Inflammatory macrophage (primary cell): ENCODE data around the gene CTRB2.
"Not testable (repeated sequence)": the region's sequence is repeated elsewhere in the genome, so short reads cannot be mapped to it uniquely, and the experiment has no call there.

Experiments
- DNase-seq, 2 donors: peaks; one replicate each; pipeline ENCODE4 v3.0.0-alpha.2; 2020 to 2022

The CTRB2 gene

DNA sequence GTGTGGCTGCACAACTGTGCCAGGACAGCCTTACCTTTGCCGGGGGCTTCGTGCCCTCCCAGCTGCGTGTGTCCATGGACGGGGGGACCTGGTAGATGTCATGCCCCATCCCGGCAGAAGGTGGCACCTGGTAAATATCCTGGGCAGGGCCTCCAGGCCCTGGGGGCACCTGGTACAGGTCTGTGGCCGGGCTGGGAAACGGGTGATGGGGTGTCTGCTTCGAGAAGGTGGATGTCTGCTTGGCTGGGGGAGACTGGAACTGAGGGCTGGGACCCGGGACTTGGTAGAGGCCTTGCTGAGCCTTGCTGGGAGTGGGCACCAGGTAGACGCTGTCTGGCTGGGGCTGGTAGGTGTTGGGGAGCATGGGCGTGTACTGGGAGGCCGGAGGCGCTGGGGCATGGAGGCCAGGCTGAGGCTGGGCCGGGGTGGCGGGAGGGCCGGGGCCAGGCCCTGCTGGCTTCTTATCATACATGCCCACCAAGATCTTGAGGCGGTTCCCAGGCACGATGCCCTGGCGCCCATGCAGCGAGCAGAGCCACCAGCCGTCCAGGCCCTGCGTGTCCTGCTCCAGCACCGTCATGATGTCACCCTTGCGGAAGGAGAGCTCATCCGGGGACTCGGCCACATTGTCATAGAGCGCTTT, 35.6 kb upstream of the CTRB2 start:
- not testable (repeated sequence) for DNase-seq

- no peak for DNase-seq
Measured at GRCh38 chr16:75241955-75242354, 35.0 kb upstream of the CTRB2 start.

GRCh38 chr16:75241412-75241811, 34.5 kb upstream of the CTRB2 start:
- DNase-seq, result no peak

- DNase-seq, result not testable (repeated sequence)
Measured at GRCh38 chr16:75240633-75241032, 33.7 kb upstream of the CTRB2 start.

DNA sequence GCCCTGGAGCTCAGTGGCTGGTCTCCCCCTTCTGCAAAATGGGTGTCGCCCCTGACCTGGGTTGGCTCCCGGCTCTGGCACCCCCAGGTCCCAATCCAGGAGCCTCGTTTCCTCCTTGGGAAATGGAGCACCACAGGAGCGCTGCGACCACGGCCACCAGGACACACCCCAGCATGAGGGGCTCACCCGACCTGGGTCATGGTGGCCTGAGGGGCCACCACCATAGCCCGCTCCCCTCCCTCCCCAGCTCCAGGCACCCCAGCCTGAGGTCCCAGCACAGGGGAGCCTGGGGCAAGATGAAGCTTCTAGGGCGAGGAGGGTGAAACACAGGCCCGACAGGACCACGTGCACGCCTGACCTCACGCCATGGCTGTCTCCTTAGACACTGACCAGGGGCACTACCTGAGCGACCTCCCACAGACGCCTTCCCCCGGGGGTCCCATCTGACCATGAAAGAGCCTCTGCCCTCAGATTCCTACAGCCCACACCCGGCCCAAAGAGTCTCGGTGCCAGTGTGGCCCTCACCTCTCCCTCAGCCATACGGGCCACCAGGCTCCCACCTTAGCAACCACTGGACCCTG, 32.7 kb upstream of the CTRB2 start:
- no peak for DNase-seq

- DNase-seq, result no peak
Measured at GRCh38 chr16:75238853-75239541, 32.0 kb upstream of the CTRB2 start.

- DNase-seq, result no peak
Measured at GRCh38 chr16:75238132-75238852, 31.3 kb upstream of the CTRB2 start.

- no peak for DNase-seq
Measured at GRCh38 chr16:75237398-75238131, 30.6 kb upstream of the CTRB2 start.

GRCh38 chr16:75236736-75237397, 29.9 kb upstream of the CTRB2 start:
- DNase-seq, result no peak

DNA sequence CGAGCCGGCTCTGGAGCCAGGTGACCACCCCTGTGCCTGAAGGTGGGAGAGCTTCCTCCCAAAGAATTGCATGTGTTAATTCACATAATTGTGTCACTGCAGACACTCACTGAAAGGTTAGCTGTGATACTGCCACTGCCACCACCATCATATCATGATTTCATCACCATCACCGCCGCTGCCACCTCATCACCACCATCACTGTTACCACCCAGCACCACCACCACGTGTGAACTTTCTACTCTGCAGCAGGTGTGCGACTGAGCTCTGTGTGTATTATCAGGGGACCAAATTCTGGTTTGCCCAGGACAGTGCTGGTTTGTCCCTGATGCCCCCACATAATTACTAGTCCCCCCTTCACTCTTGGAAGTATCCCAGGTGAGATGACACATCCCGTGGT, 29.3 kb upstream of the CTRB2 start:
- no peak for DNase-seq

GRCh38 chr16:75235721-75236193, 28.8 kb upstream of the CTRB2 start:
- no peak for DNase-seq

GRCh38 chr16:75234856-75235696, 28.1 kb upstream of the CTRB2 start:
- DNase-seq, result no peak

- DNase-seq, result no peak
Measured at GRCh38 chr16:75233611-75233938, 26.6 kb upstream of the CTRB2 start.

GRCh38 chr16:75231570-75231969, 24.6 kb upstream of the CTRB2 start:
- no peak for DNase-seq

DNA sequence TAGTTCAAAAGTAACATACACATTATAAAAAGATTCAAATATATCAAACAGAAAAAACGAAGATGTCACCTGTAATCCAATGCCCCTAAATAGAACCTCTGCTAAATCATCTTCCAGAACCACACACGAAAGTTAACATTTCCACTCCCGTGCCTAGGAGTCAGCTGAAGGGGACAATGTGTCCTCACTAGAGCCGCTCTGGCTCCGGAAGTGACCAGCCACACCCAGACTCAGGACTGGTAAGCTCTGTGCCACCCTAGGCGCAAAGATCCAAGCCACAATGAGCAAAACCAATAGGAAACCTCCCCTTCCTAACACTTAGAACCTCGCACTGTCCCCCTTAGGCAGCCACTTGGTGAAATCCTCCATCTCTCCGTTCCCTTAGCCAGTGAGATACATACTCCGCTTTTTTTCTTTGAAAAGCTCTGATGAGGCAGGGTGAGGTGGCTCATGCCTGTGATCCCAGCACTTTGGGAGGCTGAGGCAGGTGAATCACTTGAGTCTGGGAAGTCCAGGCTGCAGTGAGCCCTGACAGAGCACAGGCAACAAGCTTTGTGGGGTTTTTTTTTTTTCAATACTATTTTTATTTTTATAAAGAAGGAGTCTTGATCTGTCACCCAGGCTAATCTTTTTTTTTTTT, 23.6 kb upstream of the CTRB2 start:
- no peak for DNase-seq

DNA sequence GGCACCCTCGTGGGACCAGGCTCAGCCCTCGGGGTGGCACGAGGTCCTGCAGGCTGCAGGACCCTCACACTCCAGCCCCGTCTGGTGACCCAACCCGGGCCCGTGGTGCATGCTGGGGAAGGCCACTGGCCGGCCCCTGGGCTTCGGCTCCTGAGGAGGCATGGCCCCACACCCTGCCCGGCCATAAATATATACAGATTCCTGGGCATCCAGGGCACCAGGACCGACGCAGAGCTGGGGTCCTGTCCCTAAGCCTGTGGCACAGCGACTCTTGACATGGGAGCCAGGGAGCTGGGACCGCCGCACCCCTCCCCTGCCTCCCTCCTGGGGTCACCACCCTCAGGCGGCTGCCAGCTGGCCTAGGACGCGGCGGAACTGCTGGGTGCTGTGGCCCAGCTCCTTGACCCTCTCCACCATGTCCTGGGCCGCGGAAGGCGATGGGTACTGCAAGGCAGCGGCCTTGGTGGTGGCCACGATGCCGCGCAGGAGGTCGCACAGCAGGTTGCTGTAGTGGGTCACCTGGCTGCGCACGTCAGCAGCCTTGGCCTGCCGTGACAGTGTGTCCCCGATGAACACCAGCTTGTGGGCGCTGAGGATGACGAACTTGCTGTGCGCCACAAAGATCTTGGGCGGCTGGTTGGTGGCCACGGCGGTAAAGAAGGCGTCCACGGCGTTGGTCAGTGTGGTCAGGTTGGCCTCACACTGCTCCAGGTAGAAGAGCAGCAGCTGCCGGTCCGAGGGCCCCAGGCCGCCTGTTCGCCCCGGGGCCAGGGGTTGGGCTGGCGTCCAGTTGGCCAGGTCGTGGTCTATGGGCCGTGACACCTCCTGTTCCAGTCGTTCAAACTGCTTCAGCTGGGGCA, 22.4 kb upstream of the CTRB2 start:
- DNase-seq, result no peak

DNA sequence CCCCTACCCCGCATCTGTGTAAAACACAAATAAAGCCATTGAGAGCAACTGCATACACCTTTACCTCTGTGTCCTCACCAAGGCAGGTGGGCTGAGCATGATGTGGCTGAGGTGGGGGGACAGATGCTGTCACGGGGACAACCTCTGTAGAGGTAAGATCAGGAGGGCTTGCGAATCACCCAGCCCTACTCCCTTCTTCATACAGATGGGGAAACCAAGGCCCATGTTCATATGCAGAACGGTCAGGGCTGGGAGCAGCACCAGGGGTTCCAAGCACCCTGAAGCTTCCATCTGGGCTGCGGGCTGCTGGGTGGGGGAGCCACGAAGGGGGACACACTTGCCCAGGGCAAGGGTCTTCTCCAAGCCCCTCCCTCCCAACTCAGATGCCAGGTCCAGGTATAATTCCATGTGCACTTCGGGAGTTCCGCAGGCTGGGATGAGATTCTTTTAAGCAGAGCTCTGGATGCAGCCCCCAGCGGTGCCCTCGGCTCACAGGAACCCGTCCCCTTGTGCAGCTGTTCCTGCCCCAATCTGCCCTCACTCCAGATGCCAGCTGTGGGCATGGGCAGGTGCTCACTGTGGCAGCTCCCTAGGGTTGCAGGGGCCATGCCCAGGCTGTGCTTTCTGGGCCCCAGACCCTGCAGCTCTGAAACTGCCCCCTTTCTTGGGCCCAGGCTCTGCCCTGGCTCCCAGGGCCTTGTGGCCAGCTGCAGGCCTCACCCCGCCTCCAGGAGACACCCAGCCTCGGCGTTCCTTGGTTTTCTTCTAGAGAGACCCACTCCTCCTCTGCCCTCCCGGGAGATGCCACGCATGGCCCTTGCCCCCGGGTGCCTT, 21.4 kb upstream of the CTRB2 start:
- no peak for DNase-seq

GRCh38 chr16:75227361-75228142, 20.6 kb upstream of the CTRB2 start:
- DNase-seq, result no peak
